Naive thymus-derived CD8-positive, alpha-beta T cell (primary cell): ENCODE results near the gene GALNT1. TPM values are rescaled to one million over a fixed set of nuclear protein-coding genes. Genes with fewer than 3 reads are reported as not detected.
"Not testable (repeated sequence)": the region's sequence is repeated elsewhere in the genome, so short reads cannot be mapped to it uniquely, and the experiment has no call there.

ENCODE experiments used
- ATAC-seq, 2 donors: fragments of 150-1000 bp; cut with Tn5 transposase in 1 of 2; sonication (Bioruptor Pico), chemical (Tn5 transposase) in 1 of 2; 1 replicate in 1 of 2; 2 replicates in 1 of 2; pipeline ENCODE4 v1.10.0; 2021; ENCODE audit warnings: mild to moderate bottlenecking in 2 of 2, moderate library complexity in 2 of 2
- POLR2A ChIA-PET: fragments of 350-600 bp; sonication (Branson Sonifier 250); formaldehyde crosslinking; loops from one replicate; lab custom pipeline; 2021; ENCODE audit warnings: antibody characterized with exemption; lab: Charles Lee
- DNase-seq, 10 donors: peaks; one replicate each; pipeline versions ENCODE4 v3.0.0 to v3.0.0-alpha.2; 2020 to 2022
- H3K27ac Mint-ChIP-seq, 10 donors: one replicate each; pipeline ENCODE4 v1.8.0; 2020 to 2022; ENCODE audit warnings: mild to moderate bottlenecking in 10 of 10, mixed read lengths in 10 of 10, moderate library complexity in 4 of 10, inconsistent platforms in 1 of 10
- H3K27me3 Mint-ChIP-seq, 5 donors: one replicate each; pipeline ENCODE4 v1.8.0; 2021 to 2022; ENCODE audit warnings: mixed read lengths in 5 of 5
- H3K36me3 Mint-ChIP-seq, 3 donors: one replicate each; pipeline ENCODE4 v1.8.0; 2020 to 2022; ENCODE audit warnings: mixed read lengths in 3 of 3, mild to moderate bottlenecking in 2 of 3, inconsistent platforms in 1 of 3
- H3K4me1 Mint-ChIP-seq, 4 donors: one replicate each; pipeline ENCODE4 v1.8.0; 2021 to 2022; ENCODE audit warnings: mixed read lengths in 4 of 4
- H3K4me3 Mint-ChIP-seq, 10 donors: one replicate each; pipeline ENCODE4 v1.8.0; 2020 to 2022; ENCODE audit warnings: mild to moderate bottlenecking in 10 of 10, mixed read lengths in 10 of 10, moderate library complexity in 6 of 10, inconsistent platforms in 1 of 10
- H3K9me3 Mint-ChIP-seq, 9 donors: one replicate each; pipeline ENCODE4 v1.8.0; 2020 to 2022; ENCODE audit warnings: mixed read lengths in 9 of 9, mild to moderate bottlenecking in 3 of 9, inconsistent platforms in 1 of 9, moderate library complexity in 1 of 9
- polyA plus RNA-seq, 3 donors: library from polyadenylated mRNA; unstranded; fragments of 300-500 nt; fragmentation: Illumina TruSeq; gene quantifications; one replicate each; pipeline ENCODE4 v1.2.3, GENCODE V29; 2021
- total RNA-seq, 8 experiments: library from RNA in 2 of 8; stranded (reverse) in 2 of 8; gene quantifications; one replicate each; pipeline ENCODE4 v1.2.3 and lab custom pipeline; 2021 to 2026

The GALNT1 gene
- total and polyA plus RNA-seq, 5 experiments from 2014 or later: 18.7 to 67.3 (median 42.4) TPM

DNA sequence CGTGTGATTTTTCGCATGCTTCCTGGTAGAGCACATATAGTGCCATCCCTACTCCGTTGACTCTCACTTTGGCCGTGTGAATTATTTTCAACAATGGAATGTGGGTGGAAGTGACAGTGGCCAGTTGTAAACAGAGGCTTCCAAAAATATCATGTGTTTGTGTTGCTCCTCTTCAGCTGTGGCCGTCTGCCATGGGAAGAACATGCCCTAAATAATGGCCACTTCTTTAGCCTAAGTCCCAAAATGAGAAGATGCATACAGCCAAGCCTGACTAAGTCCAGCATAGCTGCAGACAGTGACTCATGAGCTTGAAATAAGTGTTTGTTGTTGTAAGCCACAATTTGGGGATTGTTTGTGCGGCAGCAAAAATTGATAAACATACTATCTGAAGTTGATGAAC is 8.9 kb upstream of the GALNT1 start:
- no peak for DNase-seq
- no peak overlapping the region for H3K27ac Mint-ChIP-seq
- no peak for ATAC-seq
- POLR2A ChIA-PET: interaction anchor here (0.5 kb wide), 1 partner anchor 77 kb away, joined by 3 read pairs; no protein-coding TSS in a partner anchor
- H3K27me3 Mint-ChIP-seq: peaks cover 0 to 11% (median 6%) of the 10 kb centered on the region in 5 donors
- no peaks in the 10 kb centered on the region for H3K36me3 Mint-ChIP-seq
- H3K4me1 Mint-ChIP-seq: peaks cover 6 to 15% (median 10%) of the 10 kb centered on the region in 4 donors
- H3K9me3 Mint-ChIP-seq: peaks cover 0 to 6% (median 0%) of the 10 kb centered on the region in 9 donors
- H3K4me3 Mint-ChIP-seq: no peak overlapping the region

DNA sequence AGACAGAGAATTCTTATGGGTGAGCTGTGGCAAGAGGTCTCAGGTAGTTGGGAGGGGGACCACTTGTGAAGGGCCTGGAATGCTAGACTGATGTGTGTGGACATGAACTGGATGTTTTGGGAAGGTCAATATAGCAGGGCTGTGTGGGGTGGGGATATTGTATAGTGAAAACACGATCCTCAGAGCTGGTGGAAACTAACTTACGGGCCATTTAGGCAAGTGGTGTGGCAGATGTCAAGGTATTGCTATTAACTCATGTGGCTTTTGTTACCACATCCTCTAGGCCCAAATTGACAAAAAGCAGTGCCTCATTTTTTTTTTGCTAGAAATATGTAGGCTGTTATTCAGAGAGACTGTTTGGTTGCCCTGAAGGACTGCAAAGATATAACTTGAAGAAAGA is 8.0 kb upstream of the GALNT1 start:
- peak overlapping the region in 6 of 10 donors; percentile 0 to 55 (median 10) for H3K27ac Mint-ChIP-seq
- no peaks in the 10 kb centered on the region for H3K36me3 Mint-ChIP-seq
- peaks cover 3 to 19% (median 7%) of the 10 kb centered on the region in 5 donors for H3K27me3 Mint-ChIP-seq
- H3K4me3 Mint-ChIP-seq: no peak overlapping the region
- peaks cover 8 to 15% (median 10%) of the 10 kb centered on the region in 4 donors for H3K4me1 Mint-ChIP-seq
- POLR2A ChIA-PET: no interaction called here
- peak in 1 of 2 donors; percentile 66 for ATAC-seq
- H3K9me3 Mint-ChIP-seq: peaks cover 0 to 6% (median 0%) of the 10 kb centered on the region in 9 donors
- peak in 2 of 10 donors; percentile 19 to 26 for DNase-seq

DNA sequence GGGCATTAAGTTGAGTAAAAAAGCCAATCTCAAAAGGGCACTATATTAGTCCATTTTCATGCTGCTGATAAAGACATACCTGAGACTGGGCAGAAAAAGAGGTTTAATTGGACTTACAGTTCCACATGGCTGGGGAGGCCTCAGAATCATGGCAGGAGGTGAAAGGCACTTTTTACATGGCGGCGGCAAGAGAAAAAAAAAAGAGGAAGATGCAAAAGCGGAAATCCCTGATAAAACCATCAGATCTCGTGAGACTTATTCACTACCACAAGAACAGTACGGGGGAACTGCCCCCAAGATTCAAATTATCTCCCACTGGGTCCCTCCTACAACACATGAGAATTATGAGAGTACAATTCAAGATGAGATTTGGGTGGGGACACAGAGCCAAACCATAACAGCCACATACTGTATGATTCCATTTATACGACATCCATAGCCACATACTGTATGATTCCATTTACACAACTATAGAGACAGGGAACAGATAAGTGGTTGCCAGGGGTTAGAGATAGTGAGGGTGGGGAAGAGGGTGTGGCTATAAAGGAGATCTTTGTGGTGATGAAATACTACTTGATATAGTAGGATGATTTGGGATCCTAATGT is 5.2 kb upstream of the GALNT1 start:
- H3K4me3 Mint-ChIP-seq, H3K9me3 Mint-ChIP-seq, DNase-seq, ATAC-seq, POLR2A ChIA-PET, H3K36me3 Mint-ChIP-seq: not testable (repeated sequence)
- Mint-ChIP-seq H3K4me1 (peaks cover 10 to 15% (median 13%) of the 10 kb centered on the region in 4 donors), H3K27ac (peak overlapping the region in 1 of 10 donors; percentile 14), H3K27me3 (peaks cover 3 to 19% (median 9%) of the 10 kb centered on the region in 5 donors)

DNA sequence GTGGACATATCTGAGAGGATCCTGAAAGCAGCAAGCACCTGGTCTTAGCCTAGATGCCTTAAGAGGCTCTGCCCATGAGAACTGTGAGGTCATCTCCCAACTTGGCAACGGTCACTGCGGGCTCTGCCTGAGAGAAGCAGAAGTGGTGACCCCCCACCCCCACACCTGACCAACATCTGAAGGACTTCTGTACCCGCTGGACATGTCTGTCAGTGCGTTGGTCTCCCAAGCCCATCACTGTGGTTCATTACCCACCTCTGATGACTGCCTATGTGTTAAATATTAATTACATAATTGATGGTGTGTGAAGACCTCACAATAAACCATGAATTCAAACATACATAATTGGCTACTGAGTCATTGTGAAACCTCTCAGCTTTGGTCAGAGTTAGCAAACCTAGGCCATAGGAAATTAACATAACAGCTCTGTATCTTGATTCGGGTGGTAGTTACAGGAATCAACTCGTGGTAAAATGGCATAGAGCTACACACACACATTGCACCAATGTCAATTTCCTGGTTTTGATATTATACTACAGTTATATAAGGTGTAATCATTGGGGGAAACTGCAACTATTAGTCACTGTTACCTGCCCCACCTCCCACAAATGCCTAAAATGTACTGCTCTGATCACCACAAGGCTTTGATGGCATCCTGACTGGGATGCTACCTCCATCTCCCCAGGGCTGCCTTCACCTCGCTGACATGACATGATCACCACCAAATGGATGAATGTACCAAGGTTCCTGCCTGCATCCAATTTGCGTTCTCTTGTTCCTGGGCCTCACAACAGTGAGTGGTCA is 4.3 kb upstream of the GALNT1 start:
- peaks cover 3 to 19% (median 9%) of the 10 kb centered on the region in 5 donors for H3K27me3 Mint-ChIP-seq
- ATAC-seq (no peak), DNase-seq (no peak)
- H3K4me1 Mint-ChIP-seq: peaks cover 10 to 18% (median 14%) of the 10 kb centered on the region in 4 donors
- H3K27ac Mint-ChIP-seq: no peak overlapping the region
- POLR2A ChIA-PET: no interaction called here
- no peak overlapping the region for H3K4me3 Mint-ChIP-seq
- H3K36me3 Mint-ChIP-seq: no peaks in the 10 kb centered on the region
- peaks cover 0 to 6% (median 0%) of the 10 kb centered on the region in 9 donors for H3K9me3 Mint-ChIP-seq

DNA sequence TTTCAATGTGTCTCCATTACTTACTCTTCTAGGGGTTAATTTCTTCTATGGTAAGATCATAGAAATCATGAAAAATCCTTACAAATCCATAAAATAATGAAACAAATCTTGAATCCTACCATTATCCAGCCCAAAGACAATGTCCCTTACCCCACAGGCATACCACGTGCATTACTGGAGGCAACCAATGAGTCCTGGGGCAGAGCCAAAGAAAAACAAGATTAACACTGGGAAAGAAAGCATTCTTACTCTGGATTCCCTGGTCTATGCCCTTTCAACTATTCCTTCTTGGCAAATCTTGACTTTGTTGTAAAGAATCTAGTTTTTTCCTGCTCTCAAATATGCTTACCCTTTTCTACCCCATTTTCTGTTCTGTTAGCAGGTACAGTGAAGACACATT is 3.1 kb upstream of the GALNT1 start:
- Mint-ChIP-seq H3K36me3 (no peaks in the 10 kb centered on the region), H3K9me3 (peaks cover 0 to 6% (median 0%) of the 10 kb centered on the region in 9 donors), H3K27me3 (peaks cover 3 to 19% (median 9%) of the 10 kb centered on the region in 5 donors), H3K27ac (peak overlapping the region in 1 of 10 donors; percentile 57), H3K4me1 (peaks cover 10 to 23% (median 19%) of the 10 kb centered on the region in 4 donors), H3K4me3 (no peak overlapping the region)
- ATAC-seq (no peak), DNase-seq (no peak)
- POLR2A ChIA-PET: no interaction called here

DNA sequence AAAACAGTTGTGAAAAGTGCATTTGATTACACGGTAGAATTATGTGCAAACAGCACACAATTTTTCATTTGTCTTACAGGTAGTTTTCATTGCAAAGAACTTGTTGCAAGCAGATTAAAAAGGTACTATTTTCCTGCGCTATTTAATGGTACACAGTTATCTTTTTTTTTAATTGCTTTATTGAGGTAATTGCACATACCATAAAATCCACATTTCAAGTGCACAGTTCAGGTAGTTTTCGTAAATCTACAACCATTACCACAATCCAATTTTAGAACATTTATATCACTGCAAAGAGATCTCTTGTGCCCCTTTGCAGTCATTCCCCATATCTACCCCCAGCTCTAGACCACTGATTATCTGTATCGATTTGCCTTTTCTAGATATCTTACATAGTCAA is 2.6 kb upstream of the GALNT1 start:
- Mint-ChIP-seq H3K4me1 (peaks cover 9 to 23% (median 18%) of the 10 kb centered on the region in 4 donors), H3K27me3 (peaks cover 3 to 19% (median 9%) of the 10 kb centered on the region in 5 donors), H3K36me3 (no peaks in the 10 kb centered on the region), H3K4me3 (no peak overlapping the region), H3K9me3 (peaks cover 0 to 6% (median 0%) of the 10 kb centered on the region in 9 donors), H3K27ac (no peak overlapping the region)
- no peak for ATAC-seq
- no peak for DNase-seq
- POLR2A ChIA-PET: no interaction called here

DNA sequence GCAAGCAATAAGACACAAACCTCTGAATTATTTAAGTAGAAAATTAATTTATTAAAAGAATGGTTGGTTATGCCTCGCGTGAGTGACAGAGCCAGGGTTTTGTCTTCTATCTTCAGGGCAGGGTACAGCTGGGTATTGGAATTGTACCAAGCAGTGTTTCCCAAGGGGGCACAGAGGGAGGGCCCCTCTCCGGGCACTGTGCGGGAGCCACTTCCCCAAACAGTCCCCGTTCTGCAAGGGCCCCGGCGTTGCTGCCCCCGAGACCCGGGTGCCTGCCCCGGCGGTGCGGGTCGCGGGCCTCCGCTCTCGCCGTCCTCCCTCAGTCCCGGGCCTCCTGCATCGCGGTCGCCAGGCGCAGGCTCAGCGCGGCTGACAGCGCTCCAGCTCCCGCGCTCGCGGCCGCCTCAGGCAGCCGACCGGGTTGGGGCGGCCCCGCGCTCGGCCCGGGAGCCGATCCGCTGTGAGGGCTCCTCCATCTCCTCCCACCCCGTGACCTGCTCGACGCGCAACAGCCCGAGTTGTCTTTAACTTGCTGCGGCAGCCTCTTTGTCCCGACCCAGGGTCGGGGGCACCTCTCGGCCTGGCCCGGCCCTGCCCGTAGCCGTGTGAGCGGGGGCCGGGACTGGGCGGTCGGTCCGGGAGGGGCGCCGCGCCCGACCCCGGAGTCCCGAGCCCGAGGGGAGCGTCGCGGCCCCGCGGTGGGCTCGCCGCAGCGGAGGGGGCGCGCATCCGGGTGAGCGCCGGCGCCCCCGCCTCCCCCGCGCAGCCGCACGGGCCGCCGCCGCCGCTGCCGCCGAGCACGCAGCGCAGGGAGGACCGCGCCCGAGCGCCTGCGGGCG is 620 bp upstream of the GALNT1 start:
- Mint-ChIP-seq H3K4me3 (peak overlapping the region; percentile 61 to 81 (median 71)), H3K36me3 (no peaks in the 10 kb centered on the region), H3K9me3 (peaks cover 0 to 6% (median 0%) of the 10 kb centered on the region in 9 donors), H3K4me1 (peaks cover 15 to 33% (median 30%) of the 10 kb centered on the region in 4 donors), H3K27ac (peak overlapping the region in 6 of 10 donors; percentile 55 to 85 (median 62)), H3K27me3 (peaks cover 3 to 15% (median 9%) of the 10 kb centered on the region in 5 donors)
- DNase-seq (peak; percentile 44 to 78 (median 60)), ATAC-seq (peak; percentile 83 to 84)
- POLR2A ChIA-PET: interaction anchor here (0.7 to 1.0 kb wide), 2 partner anchors 83 to 347 kb away, joined by 3 to 7 read pairs; partner anchors contain the start of gene INO80C

DNA sequence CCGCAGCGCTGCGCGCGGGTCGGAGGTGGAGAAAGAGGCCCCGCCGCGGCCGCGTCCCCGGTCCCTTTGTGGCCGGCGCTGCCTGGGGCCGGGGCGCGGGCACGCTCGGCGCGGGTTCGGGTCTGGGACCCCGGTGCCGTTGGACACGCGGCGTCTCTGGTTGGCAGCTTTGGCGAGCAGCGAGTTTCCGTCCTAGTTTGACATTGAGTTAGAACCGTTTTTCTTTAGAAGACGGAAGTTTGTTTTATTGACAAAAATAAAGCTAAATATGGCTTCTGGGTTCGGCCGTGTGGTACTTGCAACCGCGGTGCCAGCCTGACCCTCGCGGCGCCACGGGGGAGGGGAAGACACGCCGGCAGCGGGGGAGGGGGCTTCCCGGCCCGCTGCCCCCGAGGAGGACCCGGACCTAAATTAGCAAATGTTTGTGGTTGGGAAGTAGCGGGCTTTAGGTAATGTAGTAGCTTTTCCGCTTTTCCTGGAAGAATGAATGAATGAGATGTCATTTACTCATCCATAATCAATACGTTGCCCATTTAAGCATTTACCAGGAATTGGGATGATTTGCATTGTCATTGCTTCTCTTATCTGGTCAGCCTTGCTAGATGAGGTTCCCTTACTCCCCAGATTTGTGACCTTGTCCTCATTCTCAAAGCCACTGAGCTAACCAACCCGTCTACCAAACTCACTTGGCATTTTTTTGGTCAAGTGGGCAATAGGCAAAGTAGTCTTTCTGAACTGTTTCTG is 530 bp downstream of the GALNT1 start:
- Mint-ChIP-seq H3K4me1 (peaks cover 15 to 40% (median 32%) of the 10 kb centered on the region in 4 donors), H3K36me3 (no peaks in the 10 kb centered on the region), H3K9me3 (no peaks in the 10 kb centered on the region), H3K27me3 (peaks cover 0 to 10% (median 4%) of the 10 kb centered on the region in 5 donors), H3K4me3 (peak overlapping the region; percentile 75 to 93 (median 88)), H3K27ac (peak overlapping the region in 9 of 10 donors; percentile 65 to 94 (median 87))
- ATAC-seq: peak in 1 of 2 donors; percentile 4
- POLR2A ChIA-PET: interaction anchor here (0.7 to 1.5 kb wide), 5 partner anchors 12 to 390 kb away, joined by 3 to 6 read pairs (median 4); partner anchors contain the start of gene RMP24
- DNase-seq: peak in 4 of 10 donors; percentile 24 to 29 (median 28)

DNA sequence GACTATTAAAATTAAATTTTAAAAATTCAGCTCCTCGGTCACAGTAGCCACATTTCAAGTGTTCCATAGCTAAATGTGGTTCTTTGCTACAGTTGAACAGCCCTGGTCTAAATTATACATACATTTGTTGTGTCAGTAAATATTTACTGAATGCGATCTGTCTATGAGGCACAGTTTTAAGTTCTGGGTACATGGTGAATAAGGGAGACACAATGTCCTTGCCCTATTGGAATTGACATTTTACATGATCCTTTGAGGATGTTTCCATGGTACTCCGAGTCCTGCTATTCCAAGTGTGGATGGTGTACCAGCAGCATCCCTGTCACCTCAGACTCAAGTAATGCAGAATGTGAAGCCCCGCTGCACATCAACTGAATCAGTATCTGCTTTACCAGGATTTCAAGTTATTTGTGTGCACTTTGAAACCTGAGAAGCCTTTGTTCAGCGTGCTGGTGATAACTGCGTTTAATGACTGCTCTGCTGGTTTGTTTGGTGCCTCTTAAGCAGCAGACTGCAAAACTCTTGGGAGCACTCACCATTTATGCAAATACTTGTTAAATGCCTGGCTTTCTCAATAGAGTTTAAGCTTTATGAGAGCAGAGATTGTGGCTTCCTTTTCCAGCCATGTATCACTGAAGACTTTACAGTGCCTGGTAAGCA is 1.5 kb downstream of the GALNT1 start:
- H3K4me3 Mint-ChIP-seq: peak overlapping the region in 9 of 10 donors; percentile 60 to 93 (median 88)
- peaks cover 0 to 1% (median 0%) of the 10 kb centered on the region in 3 donors for H3K36me3 Mint-ChIP-seq
- DNase-seq (no peak), ATAC-seq (no peak)
- peak overlapping the region in 8 of 10 donors; percentile 23 to 88 (median 74) for H3K27ac Mint-ChIP-seq
- H3K9me3 Mint-ChIP-seq: peaks cover 0 to 3% (median 0%) of the 10 kb centered on the region in 9 donors
- POLR2A ChIA-PET: interaction anchor here (0.9 to 1.5 kb wide), 4 partner anchors 15 to 389 kb away, joined by 4 to 6 read pairs (median 4); partner anchors contain the start of genes INO80C and RMP24
- peaks cover 0 to 4% (median 1%) of the 10 kb centered on the region in 5 donors for H3K27me3 Mint-ChIP-seq
- peaks cover 17 to 50% (median 40%) of the 10 kb centered on the region in 4 donors for H3K4me1 Mint-ChIP-seq

DNA sequence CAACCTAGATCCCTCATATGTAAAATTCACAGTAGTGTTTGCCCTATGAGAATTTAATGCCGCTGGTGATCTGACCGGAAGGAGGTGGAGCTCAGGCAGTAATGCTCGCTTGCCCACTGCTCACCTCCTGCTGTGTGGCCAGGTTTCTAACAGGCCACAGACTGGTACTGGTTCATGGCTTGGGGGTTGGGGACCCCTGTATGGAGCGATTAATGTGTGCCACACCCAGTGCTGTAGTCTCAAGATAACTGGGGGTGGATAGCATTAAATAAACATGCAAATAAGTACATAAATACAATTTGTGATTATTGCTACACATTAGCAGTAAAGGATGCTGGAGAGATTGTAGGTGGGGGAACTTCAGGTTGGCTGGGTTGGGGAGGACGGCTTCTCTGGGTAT is 3.2 kb downstream of the GALNT1 start:
- Mint-ChIP-seq H3K4me3 (peak overlapping the region in 1 of 10 donors; percentile 8), H3K36me3 (peaks cover 0 to 3% (median 2%) of the 10 kb centered on the region in 3 donors), H3K9me3 (peaks cover 0 to 10% (median 0%) of the 10 kb centered on the region in 9 donors), H3K4me1 (peaks cover 23 to 66% (median 53%) of the 10 kb centered on the region in 4 donors), H3K27ac (peak overlapping the region in 1 of 10 donors; percentile 9), H3K27me3 (no peaks in the 10 kb centered on the region)
- ATAC-seq: no peak
- no peak for DNase-seq
- POLR2A ChIA-PET: no interaction called here

DNA sequence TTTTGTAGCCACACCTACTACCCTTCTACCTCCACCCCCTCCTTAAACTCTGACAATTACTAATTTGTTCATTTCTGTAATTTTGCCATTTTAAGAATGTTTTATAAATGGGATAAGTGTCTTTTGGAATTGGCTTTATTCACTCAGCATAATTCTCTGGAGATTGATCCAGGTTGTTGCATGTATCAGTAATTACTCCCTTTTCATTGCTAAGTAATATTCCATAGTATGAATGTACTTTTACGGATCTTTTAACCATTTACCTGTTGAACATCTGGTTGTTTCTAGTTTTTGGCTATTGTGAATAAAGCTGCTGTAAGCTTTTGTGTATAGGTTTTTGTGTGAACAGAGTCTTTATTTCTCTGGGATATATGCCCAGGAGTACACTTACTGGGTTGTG is 4.1 kb downstream of the GALNT1 start:
- H3K4me1 Mint-ChIP-seq: peaks cover 25 to 69% (median 56%) of the 10 kb centered on the region in 4 donors
- no peak overlapping the region for H3K27ac Mint-ChIP-seq
- DNase-seq: no peak
- no peaks in the 10 kb centered on the region for H3K27me3 Mint-ChIP-seq
- H3K9me3 Mint-ChIP-seq: peaks cover 0 to 10% (median 0%) of the 10 kb centered on the region in 9 donors
- no peak for ATAC-seq
- POLR2A ChIA-PET: no interaction called here
- peaks cover 0 to 3% (median 2%) of the 10 kb centered on the region in 3 donors for H3K36me3 Mint-ChIP-seq
- no peak overlapping the region for H3K4me3 Mint-ChIP-seq
